WTC11 (cell line): ENCODE results near the gene SYNE4. TPM values are rescaled to one million over a fixed set of nuclear protein-coding genes. Genes with fewer than 3 reads are reported as not detected.

Experiments
- ATAC-seq: fragments of 200-7000 bp; cut with Tn5 transposase; 2 replicates; pipeline ENCODE4 v1.10.0; 2021; ENCODE audit warnings: mild to moderate bottlenecking, moderate library complexity
- Bru-seq: library from RNA; stranded (reverse); fragments of 400-500 nt; gene quantifications from one replicate; lab custom pipeline; 2021; lab: Mats Ljungman, UMichigan
- CTCF ChIA-PET: fragments of 300-600 bp; sonication (Branson Sonifier 250); formaldehyde crosslinking; loops from one replicate; lab custom pipeline; 2021; ENCODE audit warnings: antibody characterized with exemption; lab: Charles Lee
- POLR2A ChIA-PET: fragments of 350-600 bp; sonication (Branson Sonifier 250); formaldehyde crosslinking; loops from one replicate; lab custom pipeline; 2021; ENCODE audit warnings: antibody characterized with exemption; lab: Charles Lee
- DNase-seq: peaks from one replicate; pipeline ENCODE4 v3.0.0; 2021; ENCODE audit warnings: low spot score
- H3K27ac Mint-ChIP-seq: 2 replicates; pipeline ENCODE4 v1.8.0; 2021; ENCODE audit warnings: mixed read lengths
- H3K27me3 Mint-ChIP-seq: 2 replicates; pipeline ENCODE4 v1.8.0; 2021; ENCODE audit warnings: low read depth, mild to moderate bottlenecking, moderate library complexity, mixed read lengths
- H3K36me3 Mint-ChIP-seq: 2 replicates; pipeline ENCODE4 v1.8.0; 2021; ENCODE audit warnings: mixed read lengths
- H3K4me1 Mint-ChIP-seq: 2 replicates; pipeline ENCODE4 v1.8.0; 2022; ENCODE audit warnings: mixed read lengths
- H3K4me3 Mint-ChIP-seq: 2 replicates; pipeline ENCODE4 v1.8.0; 2021; ENCODE audit warnings: mild to moderate bottlenecking, moderate library complexity, mixed read lengths
- H3K9me3 Mint-ChIP-seq: 2 replicates; pipeline ENCODE4 v1.8.0; 2021; ENCODE audit warnings: mixed read lengths
- ETV6 ChIP-seq: sonication (generic); formaldehyde crosslinking; IDR thresholded peaks from 2 replicates; pipeline ENCODE4 v1.8.1; 2022; ENCODE audit warnings: mild to moderate bottlenecking, missing genetic modification reagents
- FOXP1 ChIP-seq: sonication (generic); formaldehyde crosslinking; IDR thresholded peaks from 2 replicates; pipeline ENCODE4 v1.8.0; 2022; ENCODE audit warnings: missing genetic modification reagents, mild to moderate bottlenecking, moderate library complexity, borderline replicate concordance
- GABPB1 ChIP-seq: sonication (generic); formaldehyde crosslinking; IDR thresholded peaks from 2 replicates; pipeline ENCODE4 v1.8.1; 2023; ENCODE audit warnings: mild to moderate bottlenecking, missing genetic modification reagents
- GTF2I ChIP-seq: fragments of 250-450 bp; sonication (Bioruptor Pico); conservative IDR thresholded peaks from 2 replicates; pipeline ENCODE4 v1.4.0; 2021; ENCODE audit warnings: mild to moderate bottlenecking
- NFE2L1 ChIP-seq: sonication (generic); formaldehyde crosslinking; IDR thresholded peaks from 2 replicates; pipeline ENCODE4 v1.8.1; 2023; ENCODE audit warnings: missing genetic modification reagents
- NR3C1 ChIP-seq: sonication (generic); formaldehyde crosslinking; conservative IDR thresholded peaks from 2 replicates; pipeline ENCODE4 v1.8.1; 2023; ENCODE audit warnings: low read depth, mild to moderate bottlenecking, missing genetic modification reagents
- RORB ChIP-seq: fragments of 250-450 bp; sonication (Bioruptor Pico); IDR thresholded peaks from 2 replicates; pipeline ENCODE4 v1.9.0; 2021; ENCODE audit warnings: mild to moderate bottlenecking
- SMAD3 ChIP-seq: sonication (generic); formaldehyde crosslinking; IDR thresholded peaks from 2 replicates; pipeline ENCODE4 v1.8.0; 2022; ENCODE audit warnings: missing genetic modification reagents, mild to moderate bottlenecking, borderline replicate concordance
- SMAD4 ChIP-seq: sonication (generic); formaldehyde crosslinking; IDR thresholded peaks from 2 replicates; pipeline ENCODE4 v1.8.0; 2022; ENCODE audit warnings: mild to moderate bottlenecking, missing genetic modification reagents
- SP1 ChIP-seq: sonication (generic); formaldehyde crosslinking; conservative IDR thresholded peaks from 2 replicates; pipeline ENCODE4 v1.8.1; 2022; ENCODE audit warnings: missing genetic modification reagents
- TP53 ChIP-seq: sonication (generic); formaldehyde crosslinking; IDR thresholded peaks from 2 replicates; pipeline ENCODE4 v1.8.1; 2023; ENCODE audit warnings: mild to moderate bottlenecking, missing genetic modification reagents
- ZNF263 ChIP-seq: sonication (generic); formaldehyde crosslinking; IDR thresholded peaks from 2 replicates; pipeline ENCODE4 v1.8.1; 2022; ENCODE audit warnings: low read depth, mild to moderate bottlenecking, moderate library complexity, missing genetic modification reagents
- long read RNA-seq, 3 experiments: library from RNA in 1 of 3; library from capped mRNA in 1 of 3; library from polyadenylated mRNA in 1 of 3; unstranded in 2 of 3; stranded (forward) in 1 of 3; transcript quantifications; one replicate each; pipeline ENCODE4 v2.0.0, GENCODE V29; 2021
- total RNA-seq: library from RNA; stranded (reverse); gene quantifications from 3 replicates; pipeline ENCODE4 v1.2.3, GENCODE V29; 2021
- TF ChIP-seq, protein P1 (sequence below): fragments of 250-450 bp; sonication (Bioruptor Pico); IDR thresholded peaks from 2 replicates; pipeline ENCODE4 v1.8.0; 2021; ENCODE audit warnings: mild to moderate bottlenecking
- TF ChIP-seq, protein P2 (sequence below): sonication (generic); formaldehyde crosslinking; IDR thresholded peaks from 2 replicates; pipeline ENCODE4 v1.8.0; 2022; ENCODE audit warnings: mild to moderate bottlenecking, missing genetic modification reagents
- TF ChIP-seq, protein P3 (sequence below): sonication (generic); formaldehyde crosslinking; IDR thresholded peaks from 2 replicates; pipeline ENCODE4 v1.8.0; 2022; ENCODE audit warnings: mild to moderate bottlenecking, missing genetic modification reagents
- TF ChIP-seq, protein P4 (sequence below): fragments of 250-450 bp; sonication (Bioruptor Pico); IDR thresholded peaks from 2 replicates; pipeline ENCODE4 v1.9.0; 2021; ENCODE audit warnings: moderate library complexity, mild to moderate bottlenecking, inconsistent platforms, borderline replicate concordance
- TF ChIP-seq, protein P5 (sequence below): sonication (generic); formaldehyde crosslinking; IDR thresholded peaks from 2 replicates; pipeline ENCODE4 v1.8.1; 2023; ENCODE audit warnings: mild to moderate bottlenecking, missing genetic modification reagents, moderate library complexity
- TF ChIP-seq, protein P6 (sequence below): sonication (generic); formaldehyde crosslinking; IDR thresholded peaks from 2 replicates; pipeline ENCODE4 v1.8.1; 2022; ENCODE audit warnings: missing genetic modification reagents, borderline replicate concordance
- TF ChIP-seq, protein P7 (sequence below): sonication (generic); formaldehyde crosslinking; IDR thresholded peaks from 2 replicates; pipeline ENCODE4 v1.8.0; 2022; ENCODE audit warnings: mild to moderate bottlenecking, missing genetic modification reagents

SYNE4 gene, protein sequence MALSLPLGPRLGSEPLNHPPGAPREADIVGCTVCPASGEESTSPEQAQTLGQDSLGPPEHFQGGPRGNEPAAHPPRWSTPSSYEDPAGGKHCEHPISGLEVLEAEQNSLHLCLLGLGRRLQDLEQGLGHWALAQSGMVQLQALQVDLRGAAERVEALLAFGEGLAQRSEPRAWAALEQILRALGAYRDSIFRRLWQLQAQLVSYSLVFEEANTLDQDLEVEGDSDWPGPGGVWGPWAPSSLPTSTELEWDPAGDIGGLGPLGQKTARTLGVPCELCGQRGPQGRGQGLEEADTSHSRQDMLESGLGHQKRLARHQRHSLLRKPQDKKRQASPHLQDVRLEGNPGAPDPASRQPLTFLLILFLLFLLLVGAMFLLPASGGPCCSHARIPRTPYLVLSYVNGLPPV
- total RNA-seq = 17.6 to 28.5 TPM (median 27.9 TPM) in 3 replicates
- Bru-seq, nascent RNA = percentile 64 among the genes with signal in this experiment
- long read RNA-seq, experiment 1, transcript SYNE4-201 (8 exons, 1,365 nt) = major isoform, 14 of 76 reads
- long read RNA-seq, experiment 1, transcript SYNE4-205 (8 exons, 1,175 nt) = minor isoform, 6 of 76 reads
- long read RNA-seq, experiment 1, partial matches to known transcripts = 15 of 76 reads
- long read RNA-seq, experiment 1, other reads (novel, unspliced or antisense) = 38 of 76 reads
- long read RNA-seq, experiment 2, transcript SYNE4-201 (8 exons, 1,365 nt) = major isoform, 6 of 27 reads
- long read RNA-seq, experiment 2, partial matches to known transcripts = 6 of 27 reads
- long read RNA-seq, experiment 2, other reads (novel, unspliced or antisense) = 14 of 27 reads
- long read RNA-seq, experiment 3, transcript SYNE4-201 (8 exons, 1,365 nt) = major isoform, 11 of 45 reads
- long read RNA-seq, experiment 3, transcript SYNE4-202 (6 exons, 1,004 nt) = minor isoform, 6 of 45 reads
- long read RNA-seq, experiment 3, partial matches to known transcripts = 4 of 45 reads
- long read RNA-seq, experiment 3, other reads (novel, unspliced or antisense) = 23 of 45 reads

DNA sequence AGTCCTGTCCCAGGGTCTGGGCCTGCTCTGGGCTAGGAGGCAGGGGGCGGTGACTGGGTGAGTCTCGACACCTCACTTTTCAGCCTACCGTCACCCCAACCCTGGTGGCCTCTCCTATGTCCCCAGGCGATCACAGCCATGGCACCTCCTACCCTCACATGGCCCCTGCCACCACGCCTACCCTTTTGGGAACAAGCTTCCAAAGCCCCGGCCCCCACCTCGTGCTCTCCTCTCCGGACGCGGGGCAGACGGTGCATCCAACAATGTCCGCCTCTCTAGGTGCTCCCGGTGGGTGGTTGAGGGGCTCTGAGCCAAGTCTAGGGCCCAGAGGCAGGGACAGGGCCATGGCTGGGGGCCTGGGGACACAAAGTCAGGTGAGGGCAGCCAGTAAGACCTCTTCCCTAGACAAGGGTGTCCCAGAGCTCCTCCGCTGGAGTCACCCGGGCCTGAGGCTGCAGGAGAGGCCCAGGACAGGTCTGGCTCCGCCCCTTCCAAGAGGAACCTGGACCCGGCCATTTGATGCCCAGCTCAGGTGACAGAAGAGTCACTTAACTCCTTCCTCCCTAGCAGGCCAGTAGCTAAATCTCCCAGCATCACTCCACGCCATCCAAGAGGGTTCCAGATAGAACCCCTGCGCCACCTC is at the start of gene SYNE4:
SYNE4 (minus strand) TSS at position 478 of the 643 bp plus-strand sequence; CDS start at position 346, 132 bp downstream.
- H3K36me3 Mint-ChIP-seq = peaks cover 16% of the 10 kb centered on the region
- peak; percentile 87 for ATAC-seq
- peak; percentile 80 for DNase-seq
- H3K4me3 Mint-ChIP-seq = peak within 1 kb of the TSS; percentile 91
- no peaks in the 10 kb centered on the region for H3K9me3 Mint-ChIP-seq
- TF ChIP-seq, protein P1, sequence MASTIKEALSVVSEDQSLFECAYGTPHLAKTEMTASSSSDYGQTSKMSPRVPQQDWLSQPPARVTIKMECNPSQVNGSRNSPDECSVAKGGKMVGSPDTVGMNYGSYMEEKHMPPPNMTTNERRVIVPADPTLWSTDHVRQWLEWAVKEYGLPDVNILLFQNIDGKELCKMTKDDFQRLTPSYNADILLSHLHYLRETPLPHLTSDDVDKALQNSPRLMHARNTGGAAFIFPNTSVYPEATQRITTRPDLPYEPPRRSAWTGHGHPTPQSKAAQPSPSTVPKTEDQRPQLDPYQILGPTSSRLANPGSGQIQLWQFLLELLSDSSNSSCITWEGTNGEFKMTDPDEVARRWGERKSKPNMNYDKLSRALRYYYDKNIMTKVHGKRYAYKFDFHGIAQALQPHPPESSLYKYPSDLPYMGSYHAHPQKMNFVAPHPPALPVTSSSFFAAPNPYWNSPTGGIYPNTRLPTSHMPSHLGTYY (CRISPR knock-in tag) = no peak
- TF ChIP-seq, protein P2, sequence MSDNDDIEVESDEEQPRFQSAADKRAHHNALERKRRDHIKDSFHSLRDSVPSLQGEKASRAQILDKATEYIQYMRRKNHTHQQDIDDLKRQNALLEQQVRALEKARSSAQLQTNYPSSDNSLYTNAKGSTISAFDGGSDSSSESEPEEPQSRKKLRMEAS (CRISPR knock-in tag) = peak; percentile 72
- TF ChIP-seq SMAD4 (CRISPR knock-in tag) (no peak), TP53 (CRISPR knock-in tag) (0 out of 2 replicates have a peak, but pooled peaks have one; percentile 8), ETV6 (0 out of 2 replicates have a peak, but pooled peaks have one; percentile 26), GABPB1 (peak; percentile 63; the same call in 1 of the 2 replicates), ZNF263 (no peak), GTF2I (CRISPR knock-in tag) (no peak), NFE2L1 (0 out of 2 replicates have a peak, but pooled peaks have one; percentile 26), FOXP1 (CRISPR knock-in tag) (0 out of 2 replicates have a peak, but pooled peaks have one; percentile 34), NR3C1 (CRISPR knock-in tag) (no peak), SP1 (CRISPR knock-in tag) (peak; percentile 26; the same call in 1 of the 2 replicates), SMAD3 (no peak), RORB (no peak)
- TF ChIP-seq, protein P3, sequence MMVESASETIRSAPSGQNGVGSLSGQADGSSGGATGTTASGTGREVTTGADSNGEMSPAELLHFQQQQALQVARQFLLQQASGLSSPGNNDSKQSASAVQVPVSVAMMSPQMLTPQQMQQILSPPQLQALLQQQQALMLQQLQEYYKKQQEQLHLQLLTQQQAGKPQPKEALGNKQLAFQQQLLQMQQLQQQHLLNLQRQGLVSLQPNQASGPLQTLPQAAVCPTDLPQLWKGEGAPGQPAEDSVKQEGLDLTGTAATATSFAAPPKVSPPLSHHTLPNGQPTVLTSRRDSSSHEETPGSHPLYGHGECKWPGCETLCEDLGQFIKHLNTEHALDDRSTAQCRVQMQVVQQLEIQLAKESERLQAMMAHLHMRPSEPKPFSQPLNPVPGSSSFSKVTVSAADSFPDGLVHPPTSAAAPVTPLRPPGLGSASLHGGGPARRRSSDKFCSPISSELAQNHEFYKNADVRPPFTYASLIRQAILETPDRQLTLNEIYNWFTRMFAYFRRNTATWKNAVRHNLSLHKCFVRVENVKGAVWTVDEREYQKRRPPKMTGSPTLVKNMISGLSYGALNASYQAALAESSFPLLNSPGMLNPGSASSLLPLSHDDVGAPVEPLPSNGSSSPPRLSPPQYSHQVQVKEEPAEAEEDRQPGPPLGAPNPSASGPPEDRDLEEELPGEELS (CRISPR knock-in tag) = 0 out of 2 replicates have a peak, but pooled peaks have one; percentile 37
- TF ChIP-seq, protein P4, sequence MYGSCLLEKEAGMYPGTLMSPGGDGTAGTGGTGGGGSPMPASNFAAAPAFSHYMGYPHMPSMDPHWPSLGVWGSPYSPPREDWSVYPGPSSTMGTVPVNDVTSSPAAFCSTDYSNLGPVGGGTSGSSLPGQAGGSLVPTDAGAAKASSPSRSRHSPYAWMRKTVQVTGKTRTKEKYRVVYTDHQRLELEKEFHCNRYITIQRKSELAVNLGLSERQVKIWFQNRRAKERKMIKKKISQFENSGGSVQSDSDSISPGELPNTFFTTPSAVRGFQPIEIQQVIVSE = no peak
- TF ChIP-seq, protein P5, sequence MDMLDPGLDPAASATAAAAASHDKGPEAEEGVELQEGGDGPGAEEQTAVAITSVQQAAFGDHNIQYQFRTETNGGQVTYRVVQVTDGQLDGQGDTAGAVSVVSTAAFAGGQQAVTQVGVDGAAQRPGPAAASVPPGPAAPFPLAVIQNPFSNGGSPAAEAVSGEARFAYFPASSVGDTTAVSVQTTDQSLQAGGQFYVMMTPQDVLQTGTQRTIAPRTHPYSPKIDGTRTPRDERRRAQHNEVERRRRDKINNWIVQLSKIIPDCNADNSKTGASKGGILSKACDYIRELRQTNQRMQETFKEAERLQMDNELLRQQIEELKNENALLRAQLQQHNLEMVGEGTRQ (CRISPR knock-in tag) = peak; percentile 60
- TF ChIP-seq, protein P6, sequence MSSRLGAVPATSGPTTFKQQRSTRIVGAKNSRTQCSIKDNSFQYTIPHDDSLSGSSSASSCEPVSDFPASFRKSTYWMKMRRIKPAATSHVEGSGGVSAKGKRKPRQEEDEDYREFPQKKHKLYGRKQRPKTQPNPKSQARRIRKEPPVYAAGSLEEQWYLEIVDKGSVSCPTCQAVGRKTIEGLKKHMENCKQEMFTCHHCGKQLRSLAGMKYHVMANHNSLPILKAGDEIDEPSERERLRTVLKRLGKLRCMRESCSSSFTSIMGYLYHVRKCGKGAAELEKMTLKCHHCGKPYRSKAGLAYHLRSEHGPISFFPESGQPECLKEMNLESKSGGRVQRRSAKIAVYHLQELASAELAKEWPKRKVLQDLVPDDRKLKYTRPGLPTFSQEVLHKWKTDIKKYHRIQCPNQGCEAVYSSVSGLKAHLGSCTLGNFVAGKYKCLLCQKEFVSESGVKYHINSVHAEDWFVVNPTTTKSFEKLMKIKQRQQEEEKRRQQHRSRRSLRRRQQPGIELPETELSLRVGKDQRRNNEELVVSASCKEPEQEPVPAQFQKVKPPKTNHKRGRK = no peak
- TF ChIP-seq, protein P7, sequence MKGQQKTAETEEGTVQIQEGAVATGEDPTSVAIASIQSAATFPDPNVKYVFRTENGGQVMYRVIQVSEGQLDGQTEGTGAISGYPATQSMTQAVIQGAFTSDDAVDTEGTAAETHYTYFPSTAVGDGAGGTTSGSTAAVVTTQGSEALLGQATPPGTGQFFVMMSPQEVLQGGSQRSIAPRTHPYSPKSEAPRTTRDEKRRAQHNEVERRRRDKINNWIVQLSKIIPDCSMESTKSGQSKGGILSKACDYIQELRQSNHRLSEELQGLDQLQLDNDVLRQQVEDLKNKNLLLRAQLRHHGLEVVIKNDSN (CRISPR knock-in tag) = peak; percentile 58; the same call in 1 of the 2 replicates
- H3K4me1 Mint-ChIP-seq = peaks cover 20% of the 10 kb centered on the region
- peak within 1 kb of the TSS; percentile 93 for H3K27ac Mint-ChIP-seq
- CTCF ChIA-PET = interaction anchor here (0.6 to 2.0 kb wide), 11 partner anchors 12 to 264 kb away, joined by 3 to 13 read pairs (median 4); partner anchors contain the start of gene THAP8
- POLR2A ChIA-PET = interaction anchor here (1.0 to 2.7 kb wide), 5 partner anchors 12 to 268 kb away, joined by 3 to 18 read pairs (median 4); partner anchors contain the start of genes SDHAF1 and THAP8
- peaks cover 16% of the 10 kb centered on the region for H3K27me3 Mint-ChIP-seq
